IPS DF 19.7 (cell line): Measurements from ENCODE around the gene TAF3.
"Not testable (repeated sequence)": the region's sequence is repeated elsewhere in the genome, so short reads cannot be mapped to it uniquely, and the experiment has no call there.

ENCODE experiments used
- DNase-seq: peaks from one replicate; pipeline ENCODE4 v3.0.0-alpha.2; 2013; ENCODE audit warnings: low read depth, low spot score

The TAF3 gene

GRCh38 chr10:7971949-7972348, 153.6 kb downstream of the TAF3 start:
- DNase-seq: no peak

GRCh38 chr10:7972367-7972766, 154.1 kb downstream of the TAF3 start:
- DNase-seq: no peak

GRCh38 chr10:7980196-7980595, 161.9 kb downstream of the TAF3 start:
- no peak for DNase-seq

- DNase-seq: no peak
Measured at GRCh38 chr10:7982727-7983126, 164.4 kb downstream of the TAF3 start.

- no peak for DNase-seq
Measured at GRCh38 chr10:7984325-7984724, 166.0 kb downstream of the TAF3 start.

- DNase-seq: no peak
Measured at GRCh38 chr10:7984896-7985295, 166.6 kb downstream of the TAF3 start.

- DNase-seq: no peak
Measured at GRCh38 chr10:7986851-7987250, 168.5 kb downstream of the TAF3 start.

GRCh38 chr10:7988989-7989388, 170.7 kb downstream of the TAF3 start:
- no peak for DNase-seq

- DNase-seq: no peak
Measured at GRCh38 chr10:7998831-7999230, 180.5 kb downstream of the TAF3 start.

GRCh38 chr10:8004469-8005000, 186.2 kb downstream of the TAF3 start:
- no peak for DNase-seq

GRCh38 chr10:8006274-8006999, 188.1 kb downstream of the TAF3 start:
- DNase-seq: no peak

GRCh38 chr10:8009031-8009430, 190.7 kb downstream of the TAF3 start:
- DNase-seq: no peak

GRCh38 chr10:8013006-8013405, 194.7 kb downstream of the TAF3 start:
- DNase-seq: no peak

GRCh38 chr10:8013619-8014018, 195.3 kb downstream of the TAF3 start:
- no peak for DNase-seq

GRCh38 chr10:8014649-8015048, 196.3 kb downstream of the TAF3 start:
- DNase-seq: no peak

GRCh38 chr10:8017277-8017676, 199.0 kb downstream of the TAF3 start:
- DNase-seq: no peak

GRCh38 chr10:8023321-8023720, 205.0 kb downstream of the TAF3 start:
- no peak for DNase-seq

GRCh38 chr10:8023851-8024250, 205.5 kb downstream of the TAF3 start:
- DNase-seq: no peak

GRCh38 chr10:8026349-8027259, 208.3 kb downstream of the TAF3 start:
- no peak for DNase-seq

- DNase-seq: not testable (repeated sequence)
Measured at GRCh38 chr10:8031211-8031610, 212.9 kb downstream of the TAF3 start.

- no peak for DNase-seq
Measured at GRCh38 chr10:8032558-8032957, 214.3 kb downstream of the TAF3 start.

GRCh38 chr10:8033812-8034465, 215.6 kb downstream of the TAF3 start:
- no peak for DNase-seq
